Dedifferentiated amniotic fluid mesenchymal stem cell (primary cell): Measurements from ENCODE around the gene MCC.

Experiments used
- DNase-seq: peaks from one replicate; pipeline ENCODE4 v3.0.0-alpha.2; 2016; ENCODE audit errors: extremely low spot score

The MCC gene

GRCh38 chr5:113319256-113320053 is 168.8 kb downstream of the MCC start:
- no peak for DNase-seq

DNA sequence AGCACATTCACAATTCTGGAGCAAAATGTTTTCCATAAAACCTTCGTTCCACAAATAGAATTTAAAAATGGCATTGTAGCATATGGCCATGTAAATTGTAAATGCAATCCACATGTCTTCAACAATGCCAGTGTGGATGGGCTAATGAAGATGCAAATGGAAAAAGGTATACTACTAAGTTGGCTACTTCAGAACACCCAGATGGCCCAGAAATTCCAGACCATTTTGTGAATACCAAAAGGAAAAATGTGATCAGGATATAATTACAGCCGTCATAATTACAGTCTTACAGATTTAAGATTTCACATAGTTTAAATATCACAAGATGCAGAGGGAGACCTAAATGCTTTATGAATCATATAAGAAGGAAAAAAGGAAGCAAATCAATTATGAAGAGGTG is 170.6 kb downstream of the MCC start:
- DNase-seq = no peak

DNA sequence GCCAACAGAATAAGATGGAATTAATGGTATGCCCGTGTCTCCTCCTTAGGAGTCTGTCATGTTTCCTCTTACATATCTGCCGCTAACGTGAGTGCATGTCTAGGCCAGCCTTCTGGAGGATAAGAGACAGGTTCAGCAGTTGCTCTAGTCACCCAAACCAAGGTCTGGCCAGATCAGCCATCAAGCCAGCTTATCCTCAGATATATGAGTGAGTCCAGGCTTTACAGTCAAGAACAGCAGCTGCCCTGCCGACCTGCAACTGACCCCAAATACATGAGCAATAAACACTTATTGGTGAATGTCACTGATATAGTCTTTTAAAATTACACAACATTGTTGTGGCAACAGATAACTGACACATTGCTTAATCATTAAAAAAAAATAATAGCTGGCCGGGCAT is 177.0 kb downstream of the MCC start:
- no peak for DNase-seq

DNA sequence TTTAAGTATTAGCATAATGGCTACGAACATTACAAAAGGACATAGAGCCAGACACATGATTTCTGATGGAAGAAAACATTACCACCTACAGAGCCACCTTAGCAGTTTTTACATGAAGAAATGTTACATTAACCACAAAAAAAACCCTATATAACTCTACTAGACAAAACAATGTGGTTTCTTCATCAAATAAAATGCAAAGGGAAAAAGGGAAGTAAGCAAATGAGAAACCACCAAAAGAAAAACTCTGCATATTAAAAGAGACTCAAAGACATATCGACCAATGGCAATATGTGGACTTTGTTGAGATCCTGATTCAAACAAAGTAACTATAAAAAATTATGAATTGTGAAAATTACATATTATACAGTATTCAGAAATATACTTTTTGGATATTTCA is 186.1 kb downstream of the MCC start:
- DNase-seq = no peak

- no peak for DNase-seq
Observed at GRCh38 chr5:113299591-113299990, 188.7 kb downstream of the MCC start.

DNA sequence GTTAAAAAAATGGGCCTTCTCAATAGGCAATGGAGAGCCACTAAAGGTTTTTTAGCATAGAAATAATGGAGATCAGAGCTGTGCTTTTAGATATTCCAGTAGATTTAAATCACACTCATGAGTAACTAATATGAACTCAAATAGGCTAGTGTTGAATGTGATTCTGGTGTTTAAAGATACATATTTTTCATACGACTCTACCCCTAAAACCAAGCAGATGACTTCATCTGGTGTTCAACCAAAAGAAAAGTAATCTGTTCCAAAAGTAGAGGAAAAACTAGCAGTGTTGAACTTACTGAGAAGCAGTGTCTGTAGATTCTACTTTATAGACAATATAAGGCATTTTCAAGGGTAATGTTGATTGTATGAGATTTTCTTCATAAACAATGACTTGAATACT is 191.6 kb downstream of the MCC start:
- DNase-seq = no peak

DNA sequence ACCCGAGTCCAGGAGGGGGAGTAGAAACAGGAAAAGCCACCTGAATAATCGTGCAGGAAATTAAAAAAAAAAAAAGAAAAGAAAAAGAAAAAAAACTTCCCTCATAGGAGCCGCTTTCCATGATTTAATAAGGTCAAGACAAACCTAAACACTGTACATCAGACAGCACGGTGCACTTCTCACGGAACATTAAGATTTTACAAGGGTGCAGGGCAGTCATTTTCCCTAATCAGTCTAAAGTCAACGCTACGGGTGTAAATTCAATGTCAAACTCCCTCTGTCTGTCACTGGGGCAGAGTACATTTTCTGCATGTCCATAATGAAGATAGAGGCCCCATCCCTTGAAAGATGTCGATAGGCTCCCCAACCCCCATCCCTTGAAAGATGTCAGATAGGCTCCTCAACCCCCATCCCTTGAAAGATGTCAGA is 193.1 kb downstream of the MCC start:
- no peak for DNase-seq

GRCh38 chr5:113294311-113295110 is 193.7 kb downstream of the MCC start:
- DNase-seq = peak; percentile 95

GRCh38 chr5:113293975-113294310 is 194.3 kb downstream of the MCC start:
- peak; percentile 40 for DNase-seq

DNA sequence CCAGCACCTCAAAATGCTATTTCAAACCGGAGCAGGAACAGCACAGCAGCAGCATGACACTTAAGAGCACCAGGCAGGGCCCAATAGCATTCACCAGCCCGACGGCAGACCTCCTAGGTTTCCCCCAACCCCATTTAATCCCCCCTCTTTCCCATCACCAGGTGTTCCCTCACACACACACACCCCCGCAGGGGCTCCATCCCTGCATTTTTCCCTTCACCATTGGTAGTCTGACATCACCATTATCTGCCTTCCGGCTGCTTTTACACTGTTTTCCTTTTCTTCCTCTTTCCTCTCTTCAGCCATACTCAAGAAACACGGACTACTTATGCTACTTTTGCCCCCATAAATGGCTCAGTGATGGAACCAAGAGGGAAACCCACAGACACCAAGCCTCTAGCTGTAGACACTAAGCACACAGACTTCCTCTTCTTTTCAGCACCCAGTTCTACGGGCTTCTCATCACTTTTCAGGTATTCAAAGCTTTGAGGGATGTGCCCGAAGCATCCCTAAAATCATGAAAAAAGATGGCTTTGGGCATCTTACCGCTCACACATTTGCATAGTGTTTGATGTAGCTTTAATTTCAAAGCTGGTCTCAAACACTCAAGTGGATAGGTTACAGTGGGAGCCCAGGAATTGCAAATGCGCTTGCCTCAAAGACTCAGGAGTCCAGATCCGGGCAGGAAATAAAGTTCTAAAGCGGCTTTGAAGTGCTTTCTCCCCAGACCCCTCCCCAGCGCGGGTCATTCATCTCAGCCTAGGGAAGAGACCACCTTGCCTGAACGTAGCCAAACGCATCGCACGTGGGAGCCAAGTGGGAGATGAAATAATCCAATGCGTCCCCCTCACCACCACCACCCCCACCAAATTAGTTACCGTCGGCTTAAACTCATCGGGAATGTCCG is 194.9 kb downstream of the MCC start:
- DNase-seq = no peak

- DNase-seq = no peak
Observed at GRCh38 chr5:113292462-113292861, 195.8 kb downstream of the MCC start.

DNA sequence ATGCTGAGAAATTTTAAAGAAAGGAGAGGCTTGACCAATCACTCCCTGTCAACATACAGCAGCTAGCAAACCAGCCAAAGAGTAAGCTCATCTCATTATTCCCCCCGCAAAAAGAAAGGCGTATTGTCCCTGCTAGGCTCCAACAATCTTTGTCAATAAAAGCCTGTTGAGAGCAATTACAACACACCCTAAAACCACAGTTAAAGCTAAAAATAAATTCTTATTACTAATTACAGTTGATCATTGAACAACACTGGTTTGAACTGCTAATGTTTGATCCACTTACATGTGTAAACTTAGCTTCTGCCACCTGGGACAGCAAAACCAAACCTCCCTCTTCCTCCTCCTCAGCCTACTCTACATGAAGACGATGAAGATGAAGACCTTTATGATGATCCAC is 204.7 kb downstream of the MCC start:
- DNase-seq = no peak

- DNase-seq = no peak
Observed at GRCh38 chr5:113282472-113282871, 205.8 kb downstream of the MCC start.

- DNase-seq = no peak
Observed at GRCh38 chr5:113281194-113281593, 207.1 kb downstream of the MCC start.

DNA sequence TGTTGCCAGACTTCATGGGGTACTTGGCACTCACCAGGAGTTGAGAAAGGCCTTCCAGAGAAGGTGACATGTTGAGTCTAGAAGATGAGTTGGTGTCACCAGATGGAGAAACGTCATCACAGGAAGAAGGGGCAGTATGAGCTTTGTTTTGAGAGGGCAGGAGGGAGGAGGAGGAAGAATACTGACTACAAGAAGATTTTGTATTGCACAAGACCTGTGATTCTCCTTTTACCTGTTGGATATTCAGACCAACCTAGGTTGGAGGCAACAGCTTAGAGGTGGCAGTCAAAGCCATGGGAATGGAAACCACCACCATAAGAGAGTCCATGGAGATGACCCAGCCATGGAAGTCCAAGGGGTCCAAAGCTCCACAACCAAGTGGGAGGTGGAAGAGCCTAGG is 207.7 kb downstream of the MCC start:
- DNase-seq = no peak

DNA sequence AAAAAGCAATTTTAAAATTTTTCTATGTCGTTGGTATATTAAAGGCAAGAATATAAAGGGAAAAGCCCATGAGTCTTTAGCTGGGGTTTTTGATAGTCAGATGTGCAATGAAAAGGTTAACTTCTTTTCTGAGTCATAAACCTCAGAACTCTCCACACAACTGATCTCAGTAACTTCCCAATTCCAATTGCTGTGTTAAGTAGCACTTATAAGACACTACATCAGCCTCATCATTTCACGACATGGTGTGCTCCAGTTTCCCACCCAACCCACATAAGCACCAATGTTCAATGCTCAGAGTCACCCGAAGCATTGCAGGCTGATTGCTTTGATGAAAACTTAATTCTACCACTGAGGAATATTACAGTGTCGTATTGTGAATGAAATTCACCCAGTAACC is 209.3 kb downstream of the MCC start:
- DNase-seq = no peak

GRCh38 chr5:113276493-113276892 is 211.8 kb downstream of the MCC start:
- no peak for DNase-seq

- peak; percentile 65 for DNase-seq
Observed at GRCh38 chr5:113276001-113276400, 212.3 kb downstream of the MCC start.

DNA sequence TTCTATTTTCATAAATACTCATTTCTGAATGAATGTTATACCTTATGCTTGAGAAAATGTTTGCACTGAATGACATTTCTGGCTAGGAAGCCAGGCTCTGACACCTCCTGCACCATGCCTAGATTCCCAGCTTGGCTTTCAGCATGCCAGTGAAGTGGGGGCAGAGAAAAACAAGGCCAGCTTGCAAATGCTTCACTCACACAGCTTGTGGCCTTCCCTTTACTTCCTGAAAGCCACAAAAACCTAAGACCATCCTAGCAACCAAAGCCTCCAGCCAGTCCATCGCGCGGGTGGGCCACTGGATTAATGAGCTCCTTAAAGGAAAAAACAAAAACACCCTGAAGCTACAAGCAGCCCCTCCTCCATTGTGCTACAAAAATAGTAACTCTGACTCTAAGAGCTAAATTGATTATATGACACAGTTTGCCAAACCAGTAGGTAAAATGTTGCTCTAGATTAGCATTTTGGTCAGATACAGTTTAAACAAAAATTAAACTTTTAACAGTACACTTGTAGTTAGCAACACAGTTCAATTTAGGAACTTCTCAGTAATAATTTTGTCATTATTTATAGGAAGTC is 213.3 kb downstream of the MCC start:
- DNase-seq = no peak

DNA sequence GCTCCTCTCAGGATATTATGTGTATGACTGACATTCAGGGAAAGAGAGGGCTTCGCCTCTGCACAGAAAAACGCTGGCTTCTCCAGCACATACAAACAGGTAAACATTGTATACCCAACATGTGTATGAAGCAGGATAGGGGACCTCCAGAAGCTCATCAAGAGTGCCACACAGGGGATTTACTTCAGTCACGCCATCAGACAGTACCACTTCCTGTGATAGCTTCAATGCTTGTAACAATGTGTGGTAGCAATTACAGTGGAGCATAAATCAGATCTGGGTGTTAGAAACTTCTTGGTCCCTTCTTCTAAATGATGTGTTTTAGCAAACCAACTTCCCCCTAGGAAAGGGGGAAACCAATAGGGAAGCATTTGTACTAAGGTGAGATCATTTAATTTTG is 214.3 kb downstream of the MCC start:
- no peak for DNase-seq

GRCh38 chr5:113271745-113272454 is 216.4 kb downstream of the MCC start:
- DNase-seq = no peak
